ENCODE measurements around the gene ASXL2. TPM values are rescaled to one million over a fixed set of nuclear protein-coding genes. Genes with fewer than 3 reads are reported as not detected.
A peak's percentile ranks its signal among the peaks of the same experiment; 100 is the strongest.

Gene ASXL2
- total and polyA plus RNA-seq, 2 of the 13 experiments (the other 11 are each of a cell fraction or from before 2014, with no cell fraction given): 12.1 to 19.2 TPM

DNA sequence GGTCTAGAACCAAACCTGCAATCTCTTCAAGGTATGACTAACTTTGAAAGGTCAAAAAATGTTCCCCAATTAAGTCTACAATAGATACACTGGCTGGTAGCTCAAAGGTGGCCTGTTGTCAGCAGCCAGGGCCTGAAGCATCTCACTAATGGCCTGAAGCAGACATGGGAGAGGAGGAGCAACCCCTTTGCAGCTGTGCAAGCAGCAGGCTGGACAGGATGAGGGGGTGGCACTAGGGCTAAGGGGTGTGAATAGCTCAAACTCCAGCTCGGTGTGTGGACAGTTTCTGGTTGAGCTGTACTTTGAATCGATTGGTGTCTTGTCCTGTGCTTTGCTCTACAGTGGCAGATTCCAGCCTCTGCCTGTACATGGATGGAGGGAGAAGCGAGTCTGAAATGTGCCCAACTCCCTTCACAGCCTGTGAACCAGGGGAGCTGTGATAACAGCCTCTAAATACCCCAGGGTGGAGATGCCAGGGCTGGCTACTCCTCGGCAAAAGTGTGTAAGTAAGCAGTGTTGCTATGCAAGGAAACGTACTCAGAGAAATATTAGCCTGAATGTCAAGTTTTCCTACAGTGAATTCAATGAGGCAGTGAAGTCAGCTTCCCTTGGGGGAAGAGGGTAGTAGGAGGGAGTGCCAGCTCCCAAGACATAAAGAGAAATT lies 170.2 kb downstream of the ASXL2 start (continued):
- TF ChIP-seq, protein P1, sequence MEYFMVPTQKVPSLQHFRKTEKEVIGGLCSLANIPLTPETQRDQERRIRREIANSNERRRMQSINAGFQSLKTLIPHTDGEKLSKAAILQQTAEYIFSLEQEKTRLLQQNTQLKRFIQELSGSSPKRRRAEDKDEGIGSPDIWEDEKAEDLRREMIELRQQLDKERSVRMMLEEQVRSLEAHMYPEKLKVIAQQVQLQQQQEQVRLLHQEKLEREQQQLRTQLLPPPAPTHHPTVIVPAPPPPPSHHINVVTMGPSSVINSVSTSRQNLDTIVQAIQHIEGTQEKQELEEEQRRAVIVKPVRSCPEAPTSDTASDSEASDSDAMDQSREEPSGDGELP (IDR thresholded peaks at IDR 0.05; ENCODE audit: borderline replicate concordance, low read depth): peak; percentile 81
- TF ChIP-seq, protein P2, sequence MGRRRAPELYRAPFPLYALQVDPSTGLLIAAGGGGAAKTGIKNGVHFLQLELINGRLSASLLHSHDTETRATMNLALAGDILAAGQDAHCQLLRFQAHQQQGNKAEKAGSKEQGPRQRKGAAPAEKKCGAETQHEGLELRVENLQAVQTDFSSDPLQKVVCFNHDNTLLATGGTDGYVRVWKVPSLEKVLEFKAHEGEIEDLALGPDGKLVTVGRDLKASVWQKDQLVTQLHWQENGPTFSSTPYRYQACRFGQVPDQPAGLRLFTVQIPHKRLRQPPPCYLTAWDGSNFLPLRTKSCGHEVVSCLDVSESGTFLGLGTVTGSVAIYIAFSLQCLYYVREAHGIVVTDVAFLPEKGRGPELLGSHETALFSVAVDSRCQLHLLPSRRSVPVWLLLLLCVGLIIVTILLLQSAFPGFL (CRISPR knock-in tag; IDR thresholded peaks at IDR 0.05): no peak
- TF ChIP-seq HNF4A (CRISPR knock-in tag; IDR thresholded peaks at IDR 0.05) (peak; percentile 89), ZNF331 (CRISPR knock-in tag; IDR thresholded peaks at IDR 0.05) (peak; percentile 73), SOX6 (IDR thresholded peaks at IDR 0.05) (no peak), SOX6 (CRISPR knock-in tag; IDR thresholded peaks at IDR 0.05) (peak; percentile 48; the same call in 1 of the 2 replicates), ZFP1 (CRISPR knock-in tag; IDR thresholded peaks at IDR 0.05) (peak; percentile 40; the same call in 1 of the 2 replicates), CC2D1A (CRISPR knock-in tag; IDR thresholded peaks at IDR 0.05) (no peak), REPIN1 (CRISPR knock-in tag; IDR thresholded peaks at IDR 0.05; ENCODE audit: borderline replicate concordance, low read depth) (peak; percentile 72; the same call in 1 of the 2 replicates), KLF12 (CRISPR knock-in tag; IDR thresholded peaks at IDR 0.05; ENCODE audit: borderline replicate concordance) (no peak), ARNTL (CRISPR knock-in tag; IDR thresholded peaks at IDR 0.05) (no peak), FOXK1 (CRISPR knock-in tag; IDR thresholded peaks at IDR 0.05; ENCODE audit: borderline replicate concordance, low read depth) (peak; percentile 13; the same call in 1 of the 2 replicates), ZNF549 (CRISPR knock-in tag; IDR thresholded peaks at IDR 0.05) (no peak), ZMYM4 (CRISPR knock-in tag; IDR thresholded peaks at IDR 0.05) (peak; percentile 79), MIER2 (CRISPR knock-in tag; IDR thresholded peaks at IDR 0.05) (no peak), MBNL3 (CRISPR knock-in tag; conservative IDR thresholded peaks at IDR 0.05) (no peak), MYC (CRISPR knock-in tag; IDR thresholded peaks at IDR 0.05; ENCODE audit: borderline replicate concordance) (peak; percentile 20; the same call in 1 of the 2 replicates), SMAD3 (CRISPR knock-in tag; IDR thresholded peaks at IDR 0.05) (0 out of 2 replicates have a peak, but pooled peaks have one; percentile 44)
- TF ChIP-seq, protein P3, sequence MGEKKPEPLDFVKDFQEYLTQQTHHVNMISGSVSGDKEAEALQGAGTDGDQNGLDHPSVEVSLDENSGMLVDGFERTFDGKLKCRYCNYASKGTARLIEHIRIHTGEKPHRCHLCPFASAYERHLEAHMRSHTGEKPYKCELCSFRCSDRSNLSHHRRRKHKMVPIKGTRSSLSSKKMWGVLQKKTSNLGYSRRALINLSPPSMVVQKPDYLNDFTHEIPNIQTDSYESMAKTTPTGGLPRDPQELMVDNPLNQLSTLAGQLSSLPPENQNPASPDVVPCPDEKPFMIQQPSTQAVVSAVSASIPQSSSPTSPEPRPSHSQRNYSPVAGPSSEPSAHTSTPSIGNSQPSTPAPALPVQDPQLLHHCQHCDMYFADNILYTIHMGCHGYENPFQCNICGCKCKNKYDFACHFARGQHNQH (CRISPR knock-in tag; IDR thresholded peaks at IDR 0.05): peak; percentile 100
- TF ChIP-seq, protein P4, sequence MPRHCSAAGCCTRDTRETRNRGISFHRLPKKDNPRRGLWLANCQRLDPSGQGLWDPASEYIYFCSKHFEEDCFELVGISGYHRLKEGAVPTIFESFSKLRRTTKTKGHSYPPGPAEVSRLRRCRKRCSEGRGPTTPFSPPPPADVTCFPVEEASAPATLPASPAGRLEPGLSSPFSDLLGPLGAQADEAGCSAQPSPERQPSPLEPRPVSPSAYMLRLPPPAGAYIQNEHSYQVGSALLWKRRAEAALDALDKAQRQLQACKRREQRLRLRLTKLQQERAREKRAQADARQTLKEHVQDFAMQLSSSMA (CRISPR knock-in tag; IDR thresholded peaks at IDR 0.05): peak; percentile 79; the same call in 1 of the 2 replicates
- TF ChIP-seq, protein P5, sequence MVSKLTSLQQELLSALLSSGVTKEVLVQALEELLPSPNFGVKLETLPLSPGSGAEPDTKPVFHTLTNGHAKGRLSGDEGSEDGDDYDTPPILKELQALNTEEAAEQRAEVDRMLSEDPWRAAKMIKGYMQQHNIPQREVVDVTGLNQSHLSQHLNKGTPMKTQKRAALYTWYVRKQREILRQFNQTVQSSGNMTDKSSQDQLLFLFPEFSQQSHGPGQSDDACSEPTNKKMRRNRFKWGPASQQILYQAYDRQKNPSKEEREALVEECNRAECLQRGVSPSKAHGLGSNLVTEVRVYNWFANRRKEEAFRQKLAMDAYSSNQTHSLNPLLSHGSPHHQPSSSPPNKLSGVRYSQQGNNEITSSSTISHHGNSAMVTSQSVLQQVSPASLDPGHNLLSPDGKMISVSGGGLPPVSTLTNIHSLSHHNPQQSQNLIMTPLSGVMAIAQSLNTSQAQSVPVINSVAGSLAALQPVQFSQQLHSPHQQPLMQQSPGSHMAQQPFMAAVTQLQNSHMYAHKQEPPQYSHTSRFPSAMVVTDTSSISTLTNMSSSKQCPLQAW (CRISPR knock-in tag; IDR thresholded peaks at IDR 0.05): peak; percentile 49; the same call in 1 of the 2 replicates
- TF ChIP-seq, protein P6, sequence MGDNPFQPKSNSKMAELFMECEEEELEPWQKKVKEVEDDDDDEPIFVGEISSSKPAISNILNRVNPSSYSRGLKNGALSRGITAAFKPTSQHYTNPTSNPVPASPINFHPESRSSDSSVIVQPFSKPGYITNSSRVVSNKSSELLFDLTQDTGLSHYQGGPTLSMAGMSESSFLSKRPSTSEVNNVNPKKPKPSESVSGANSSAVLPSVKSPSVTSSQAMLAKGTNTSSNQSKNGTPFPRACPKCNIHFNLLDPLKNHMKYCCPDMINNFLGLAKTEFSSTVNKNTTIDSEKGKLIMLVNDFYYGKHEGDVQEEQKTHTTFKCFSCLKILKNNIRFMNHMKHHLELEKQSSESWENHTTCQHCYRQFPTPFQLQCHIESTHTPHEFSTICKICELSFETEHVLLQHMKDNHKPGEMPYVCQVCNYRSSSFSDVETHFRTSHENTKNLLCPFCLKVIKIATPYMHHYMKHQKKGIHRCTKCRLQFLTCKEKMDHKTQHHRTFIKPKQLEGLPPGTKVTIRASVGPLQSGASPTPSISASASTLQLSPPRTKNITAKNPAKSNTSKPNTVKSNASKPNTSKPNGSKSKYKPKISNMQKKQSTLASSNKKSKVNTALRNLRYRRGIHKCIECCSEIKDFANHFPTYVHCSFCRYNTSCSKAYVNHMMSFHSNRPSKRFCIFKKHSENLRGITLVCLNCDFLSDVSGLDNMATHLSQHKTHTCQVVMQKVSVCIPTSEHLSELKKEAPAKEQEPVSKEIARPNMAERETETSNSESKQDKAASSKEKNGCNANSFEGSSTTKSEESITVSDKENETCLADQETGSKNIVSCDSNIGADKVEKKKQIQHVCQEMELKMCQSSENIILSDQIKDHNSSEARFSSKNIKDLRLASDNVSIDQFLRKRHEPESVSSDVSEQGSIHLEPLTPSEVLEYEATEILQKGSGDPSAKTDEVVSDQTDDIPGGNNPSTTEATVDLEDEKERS (CRISPR knock-in tag; IDR thresholded peaks at IDR 0.05): no peak
